Measurements from ENCODE around the gene RPA1.

RPA1 gene

DNA sequence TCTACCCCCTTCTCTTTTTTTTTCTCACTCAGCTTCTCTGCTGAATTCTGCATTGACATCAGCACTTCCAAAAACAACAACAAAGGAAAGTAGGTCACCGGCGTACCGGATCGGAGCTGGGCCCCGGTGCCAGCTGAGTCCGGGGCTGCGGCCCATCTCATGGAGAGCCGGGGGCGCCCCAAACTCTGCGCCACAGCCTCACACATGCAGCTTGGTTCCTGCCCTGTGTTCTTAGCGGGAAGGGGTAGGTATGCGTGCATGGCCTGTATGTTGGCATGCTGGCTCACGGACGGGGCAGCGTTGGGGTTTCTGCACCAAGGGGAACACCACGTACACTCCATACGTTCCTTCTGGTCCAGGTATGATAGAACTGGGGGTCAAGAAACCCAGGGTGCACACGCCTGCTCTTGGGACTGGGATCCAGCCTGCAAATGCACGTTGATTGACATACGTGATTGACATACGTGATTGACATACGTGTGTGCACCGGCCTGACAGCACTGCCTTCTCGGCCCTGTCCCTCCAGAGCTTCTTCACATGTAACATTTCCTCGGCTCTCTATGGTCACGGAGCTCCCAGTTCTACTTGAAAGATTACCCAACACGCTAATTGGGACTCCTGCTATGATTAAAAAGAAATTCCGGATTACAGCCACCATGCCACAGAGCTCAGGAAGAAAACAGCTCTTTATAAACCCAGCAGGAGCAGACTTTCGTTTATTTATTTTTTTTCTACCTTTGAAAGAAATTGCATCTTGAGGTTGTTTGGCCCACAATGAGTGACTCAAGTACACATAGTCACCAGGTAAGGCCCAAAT is 88.7 kb downstream of the RPA1 start:
- H3K4me3 ChIP-seq (ENCODE audit: insufficient read depth, low read length, poor library complexity, severe bottlenecking) = no peak overlapping the region
- no peak overlapping the region for H3K4me2 ChIP-seq (ENCODE audit: low read depth, low read length, poor library complexity, severe bottlenecking)
- H3K36me3 ChIP-seq (ENCODE audit: low read length) = no peaks in the 10 kb centered on the region
- no peak overlapping the region for H3K27ac ChIP-seq (ENCODE audit: low read depth, low read length)
- H2AFZ ChIP-seq (ENCODE audit: low read depth, low read length, severe bottlenecking) = no peak overlapping the region
- H3K79me2 ChIP-seq (ENCODE audit: insufficient read depth, low read length) = no peaks in the 10 kb centered on the region
- no peaks in the 10 kb centered on the region for H3K9me3 ChIP-seq (ENCODE audit: insufficient read depth, low read length)
- no peak overlapping the region for H3K9ac ChIP-seq (ENCODE audit: low read length)
- no peaks in the 10 kb centered on the region for H4K20me1 ChIP-seq (ENCODE audit: low read depth, low read length)
- no peaks in the 10 kb centered on the region for H3K27me3 ChIP-seq (ENCODE audit: low read length)
- no peaks in the 10 kb centered on the region for H3F3A ChIP-seq (ENCODE audit: insufficient read depth)
- H3K9me2 ChIP-seq (replicated peaks; ENCODE audit: insufficient read depth, low read length) = no peaks in the 10 kb centered on the region
- TF ChIP-seq, protein P1, sequence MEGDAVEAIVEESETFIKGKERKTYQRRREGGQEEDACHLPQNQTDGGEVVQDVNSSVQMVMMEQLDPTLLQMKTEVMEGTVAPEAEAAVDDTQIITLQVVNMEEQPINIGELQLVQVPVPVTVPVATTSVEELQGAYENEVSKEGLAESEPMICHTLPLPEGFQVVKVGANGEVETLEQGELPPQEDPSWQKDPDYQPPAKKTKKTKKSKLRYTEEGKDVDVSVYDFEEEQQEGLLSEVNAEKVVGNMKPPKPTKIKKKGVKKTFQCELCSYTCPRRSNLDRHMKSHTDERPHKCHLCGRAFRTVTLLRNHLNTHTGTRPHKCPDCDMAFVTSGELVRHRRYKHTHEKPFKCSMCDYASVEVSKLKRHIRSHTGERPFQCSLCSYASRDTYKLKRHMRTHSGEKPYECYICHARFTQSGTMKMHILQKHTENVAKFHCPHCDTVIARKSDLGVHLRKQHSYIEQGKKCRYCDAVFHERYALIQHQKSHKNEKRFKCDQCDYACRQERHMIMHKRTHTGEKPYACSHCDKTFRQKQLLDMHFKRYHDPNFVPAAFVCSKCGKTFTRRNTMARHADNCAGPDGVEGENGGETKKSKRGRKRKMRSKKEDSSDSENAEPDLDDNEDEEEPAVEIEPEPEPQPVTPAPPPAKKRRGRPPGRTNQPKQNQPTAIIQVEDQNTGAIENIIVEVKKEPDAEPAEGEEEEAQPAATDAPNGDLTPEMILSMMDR (IDR thresholded peaks at IDR 0.05; ENCODE audit: insufficient read depth, low read length, poor library complexity, severe bottlenecking) = no peak
- TF ChIP-seq EZH2phosphoT487 (conservative IDR thresholded peaks at IDR 0.05; ENCODE audit: low read length) = no peak

DNA sequence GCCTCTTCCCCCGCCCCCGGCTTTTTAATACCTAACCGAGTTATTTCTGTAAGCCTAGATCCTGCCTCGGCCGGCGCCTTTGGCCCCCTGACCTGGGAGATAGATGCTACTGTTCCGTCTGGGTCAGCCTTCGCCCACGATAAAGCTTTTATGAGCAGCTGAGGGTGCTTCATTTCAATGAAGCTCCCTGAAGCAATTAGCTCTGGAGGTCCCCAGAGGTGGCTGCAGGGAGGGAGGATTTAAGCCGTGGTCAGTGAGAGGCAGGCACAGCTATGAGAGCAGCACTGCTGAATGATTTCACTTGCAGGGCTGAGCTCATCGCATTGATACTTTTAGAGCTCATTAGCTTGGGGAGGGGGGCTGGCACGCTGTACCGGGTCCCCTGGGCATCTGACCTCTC is 89.4 kb downstream of the RPA1 start:
- H3K27me3 ChIP-seq (ENCODE audit: low read length) = no peaks in the 10 kb centered on the region
- no peak overlapping the region for H3K9ac ChIP-seq (ENCODE audit: low read length)
- TF ChIP-seq, protein P1 (IDR thresholded peaks at IDR 0.05; ENCODE audit: insufficient read depth, low read length, poor library complexity, severe bottlenecking) = no peak
- TF ChIP-seq EZH2phosphoT487 (conservative IDR thresholded peaks at IDR 0.05; ENCODE audit: low read length) = no peak
- no peaks in the 10 kb centered on the region for H3K36me3 ChIP-seq (ENCODE audit: low read length)
- no peak overlapping the region for H3K4me3 ChIP-seq (ENCODE audit: insufficient read depth, low read length, poor library complexity, severe bottlenecking)
- no peak overlapping the region for H2AFZ ChIP-seq (ENCODE audit: low read depth, low read length, severe bottlenecking)
- H3K9me3 ChIP-seq (ENCODE audit: insufficient read depth, low read length) = no peaks in the 10 kb centered on the region
- no peaks in the 10 kb centered on the region for H3F3A ChIP-seq (ENCODE audit: insufficient read depth)
- H3K79me2 ChIP-seq (ENCODE audit: insufficient read depth, low read length) = no peaks in the 10 kb centered on the region
- H4K20me1 ChIP-seq (ENCODE audit: low read depth, low read length) = no peaks in the 10 kb centered on the region
- H3K9me2 ChIP-seq (replicated peaks; ENCODE audit: insufficient read depth, low read length) = no peaks in the 10 kb centered on the region
- H3K4me2 ChIP-seq (ENCODE audit: low read depth, low read length, poor library complexity, severe bottlenecking) = no peak overlapping the region
- no peak overlapping the region for H3K27ac ChIP-seq (ENCODE audit: low read depth, low read length)

DNA sequence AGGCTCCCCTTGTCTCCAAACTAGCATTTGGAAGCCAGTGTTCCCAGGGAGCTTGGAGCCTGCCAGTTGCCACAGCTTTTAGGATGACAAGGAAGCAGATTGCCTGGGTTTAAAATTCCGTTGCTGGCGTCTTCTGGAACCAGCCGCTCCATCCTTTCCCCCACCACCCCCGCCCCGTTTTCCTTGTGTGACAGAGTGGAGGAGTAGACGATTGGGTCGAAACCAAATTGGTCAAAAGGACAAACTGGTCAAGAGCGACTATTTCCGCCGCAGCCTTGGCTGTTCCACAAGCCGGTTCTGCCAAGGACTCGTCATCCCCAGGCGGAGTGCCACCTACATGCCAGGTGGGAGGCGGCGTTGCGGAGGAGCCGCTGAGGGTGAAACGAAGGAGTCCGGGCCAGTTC is 91.1 kb downstream of the RPA1 start:
- no peaks in the 10 kb centered on the region for H3K36me3 ChIP-seq (ENCODE audit: low read length)
- no peak overlapping the region for H2AFZ ChIP-seq (ENCODE audit: low read depth, low read length, severe bottlenecking)
- H3K4me2 ChIP-seq (ENCODE audit: low read depth, low read length, poor library complexity, severe bottlenecking) = no peak overlapping the region
- H3K4me3 ChIP-seq (ENCODE audit: insufficient read depth, low read length, poor library complexity, severe bottlenecking) = no peak overlapping the region
- H3F3A ChIP-seq (ENCODE audit: insufficient read depth) = no peaks in the 10 kb centered on the region
- no peaks in the 10 kb centered on the region for H3K27me3 ChIP-seq (ENCODE audit: low read length)
- H3K27ac ChIP-seq (ENCODE audit: low read depth, low read length) = no peak overlapping the region
- no peaks in the 10 kb centered on the region for H3K9me2 ChIP-seq (replicated peaks; ENCODE audit: insufficient read depth, low read length)
- no peaks in the 10 kb centered on the region for H3K79me2 ChIP-seq (ENCODE audit: insufficient read depth, low read length)
- no peak overlapping the region for H3K9ac ChIP-seq (ENCODE audit: low read length)
- H3K9me3 ChIP-seq (ENCODE audit: insufficient read depth, low read length) = no peaks in the 10 kb centered on the region
- TF ChIP-seq, protein P1 (IDR thresholded peaks at IDR 0.05; ENCODE audit: insufficient read depth, low read length, poor library complexity, severe bottlenecking) = no peak
- no peak for TF ChIP-seq EZH2phosphoT487 (conservative IDR thresholded peaks at IDR 0.05; ENCODE audit: low read length)
- H4K20me1 ChIP-seq (ENCODE audit: low read depth, low read length) = no peaks in the 10 kb centered on the region

All from SU-DHL-6 (cell line).